ENCODE data around the gene TSPAN31. TPM values are rescaled to one million over a fixed set of nuclear protein-coding genes. Genes with fewer than 3 reads are reported as not detected.
A peak's percentile ranks its signal among the peaks of the same experiment; 100 is the strongest.

TSPAN31 gene
- total and polyA plus RNA-seq, 9 of the 15 experiments (the other 6 are each of a cell fraction or from before 2014, with no cell fraction given): 11.3 to 26.4 (median 14.3) TPM

DNA sequence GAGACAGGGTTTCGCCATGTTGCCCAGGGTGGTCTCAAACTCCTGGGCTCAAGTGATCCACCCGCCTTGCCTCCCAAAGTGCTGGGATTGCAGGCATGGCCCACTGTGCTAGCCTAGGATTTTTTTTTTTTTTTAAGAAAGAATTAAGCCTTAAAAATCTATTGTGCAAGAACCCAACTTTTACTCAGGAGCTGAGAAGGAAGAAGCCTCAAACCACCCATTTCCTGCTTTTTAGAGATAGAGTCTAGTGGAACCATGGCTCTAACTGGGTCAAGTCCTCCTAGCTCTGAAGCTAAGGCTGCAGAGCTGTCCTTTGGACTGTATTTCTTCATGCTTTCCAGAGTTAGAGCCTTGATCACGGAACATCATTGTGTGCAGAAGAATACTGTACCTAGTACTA lies 36.4 kb downstream of the TSPAN31 start:
- H3K9me1 ChIP-seq (ENCODE audit: control insufficient read depth, insufficient read depth, low read length): no peaks in the 10 kb centered on the region
- in situ Hi-C loops (cut with MboI): no loop called here
- H3K9ac ChIP-seq (ENCODE audit: insufficient read depth in 1 of 2, low read depth in 2 of 2, low read length in 2 of 2): no peak overlapping the region
- ChIA-PET POLR2A (interaction anchor here (0.6 to 1.6 kb wide), 6 partner anchors 9 to 322 kb away, joined by 3 to 9 read pairs (median 3); partner anchors contain the start of genes EEF1AKMT3 and METTL1), CTCF (ENCODE audit: low intra/inter-chr PET ratio) (interaction anchor here (0.5 to 0.9 kb wide), 2 partner anchors 10 to 198 kb away, joined by 3 to 4 read pairs; partner anchors contain the start of gene METTL1)
- no peaks in the 10 kb centered on the region for H3K27me3 ChIP-seq (ENCODE audit: control insufficient read depth in 2 of 2, insufficient read depth in 2 of 2, low read length in 2 of 2)
- no peak for ATAC-seq
- peaks cover 32% of the 10 kb centered on the region for H3K36me3 ChIP-seq (ENCODE audit: control insufficient read depth, insufficient read depth, low read length)
- no peaks in the 10 kb centered on the region for H3K9me3 ChIP-seq (replicated peaks; ENCODE audit: control insufficient read depth, insufficient read depth, low read depth, low read length)
- no peak overlapping the region for H3K4me2 ChIP-seq (ENCODE audit: insufficient read depth, low read length)
- H3K4me3 ChIP-seq: no peak overlapping the region
- H3K27ac ChIP-seq (ENCODE audit: extremely low read depth, low read depth, low read length): peak overlapping the region; percentile 2; the same call in 1 of the 3 replicates
- intact Hi-C loops (cut with micrococcal nuclease): no loop called here
- 87% methylated on average over 3 of the region's 3 CpGs for WGBS (ENCODE audit: insufficient coverage, low coverage, missing lambda C conversion rate)
- no peak for DNase-seq (ENCODE audit: extremely low read depth in 1 of 4, low spot score in 3 of 4)
- H4K20me1 ChIP-seq (replicated peaks; ENCODE audit: control insufficient read depth, insufficient read depth, low read length): no peaks in the 10 kb centered on the region
- FAIRE-seq: no peak
- TF ChIP-seq CEBPG (CRISPR knock-in tag; IDR thresholded peaks at IDR 0.05) (no peak), CEBPG (tag; conservative IDR thresholded peaks at IDR 0.05 in 1 of 2, IDR thresholded peaks at IDR 0.05 in 1 of 2) (0 out of 4 replicates have a peak, but pooled peaks of 1 of the 2 experiments have one; percentile 24), NELFE (IDR thresholded peaks at IDR 0.05; ENCODE audit: insufficient read depth, insufficient read length) (no peak), ZNF146 (CRISPR knock-in tag; IDR thresholded peaks at IDR 0.05; ENCODE audit: unreplicated experiment) (no peak), YY1 (IDR thresholded peaks at IDR 0.05; ENCODE audit: borderline replicate concordance in 1 of 3, control insufficient read depth in 1 of 3, extremely low read depth in 1 of 3, insufficient read depth in 3 of 3, insufficient read length in 1 of 3, insufficient replicate concordance in 2 of 3, low read depth in 1 of 3, low read length in 2 of 3) (no peak)
- TF ChIP-seq, protein P1, sequence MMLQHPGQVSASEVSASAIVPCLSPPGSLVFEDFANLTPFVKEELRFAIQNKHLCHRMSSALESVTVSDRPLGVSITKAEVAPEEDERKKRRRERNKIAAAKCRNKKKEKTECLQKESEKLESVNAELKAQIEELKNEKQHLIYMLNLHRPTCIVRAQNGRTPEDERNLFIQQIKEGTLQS (IDR thresholded peaks at IDR 0.05): no peak
- TF ChIP-seq, protein P1 (CRISPR knock-in tag; conservative IDR thresholded peaks at IDR 0.05): no peak
- peaks cover 8 to 12% of the 10 kb centered on the region in 2 experiments; a peak in 4 of 5 replicates for H3K4me1 ChIP-seq (replicated peaks in 1 of 2; ENCODE audit: control insufficient read depth in 2 of 2, insufficient read depth in 2 of 2, low read length in 2 of 2)
- no TSS peak for BruUV-seq (replicated peaks)
- peaks cover 26% of the 10 kb centered on the region for H3K79me2 ChIP-seq (ENCODE audit: control insufficient read depth, insufficient read depth, low read length)
- H2AFZ ChIP-seq (ENCODE audit: low read depth, low read length): no peak overlapping the region

Data from K562 (cell line).